Cardiac fibroblast (primary cell): Measurements from ENCODE around the gene KIF26A.
"Not testable (repeated sequence)": the region's sequence is repeated elsewhere in the genome, so short reads cannot be mapped to it uniquely, and the experiment has no call there.

ENCODE experiments used
- DNase-seq, 2 donors: peaks; one replicate each; pipeline versions ENCODE4 v3.0.0 to v3.0.0-alpha.2; 2010; ENCODE audit warnings: low read depth in 2 of 2
- H3K4me3 ChIP-seq, 2 donors: replicated peaks in 1 of 2; 1 replicate in 1 of 2; 2 replicates in 1 of 2; pipeline ENCODE4 v1.5.1; 2011; ENCODE audit warnings: low read depth in 2 of 2, low read length in 2 of 2, mild to moderate bottlenecking in 2 of 2, moderate library complexity in 1 of 2
- CTCF ChIP-seq: IDR thresholded peaks from one replicate; pipeline ENCODE4 v1.5.1; 2011; ENCODE audit warnings: low read depth, mild to moderate bottlenecking, low read length, inconsistent platforms

Gene KIF26A

GRCh38 chr14:104221071-104221625 is 82.8 kb downstream of the KIF26A start:
- no peak for DNase-seq
- no peak for TF ChIP-seq CTCF
- H3K4me3 ChIP-seq: no peak overlapping the region

- H3K4me3 ChIP-seq: no peak overlapping the region
- DNase-seq: no peak
- no peak for TF ChIP-seq CTCF
Measured at GRCh38 chr14:104221636-104222369, 83.4 kb downstream of the KIF26A start.

GRCh38 chr14:104222396-104223036 is 84.1 kb downstream of the KIF26A start:
- no peak for DNase-seq
- TF ChIP-seq CTCF: no peak
- H3K4me3 ChIP-seq: no peak overlapping the region

- DNase-seq: no peak
- TF ChIP-seq CTCF: no peak
- no peak overlapping the region for H3K4me3 ChIP-seq
Measured at GRCh38 chr14:104223101-104224041, 85.0 kb downstream of the KIF26A start.

- no peak for TF ChIP-seq CTCF
- H3K4me3 ChIP-seq: no peak overlapping the region
- no peak for DNase-seq
Measured at GRCh38 chr14:104224131-104224505, 85.7 kb downstream of the KIF26A start.

GRCh38 chr14:104224506-104225277 is 86.3 kb downstream of the KIF26A start:
- H3K4me3 ChIP-seq: no peak overlapping the region
- DNase-seq: no peak
- no peak for TF ChIP-seq CTCF

GRCh38 chr14:104225278-104226190 is 87.1 kb downstream of the KIF26A start:
- not testable (repeated sequence) for DNase-seq, H3K4me3 ChIP-seq
